Epithelial cell of proximal tubule (primary cell): ENCODE data around the gene R3HDM4. TPM values are rescaled to one million over a fixed set of nuclear protein-coding genes. Genes with fewer than 3 reads are reported as not detected.

Source experiments
- DNase-seq: peaks from one replicate; pipeline ENCODE4 v3.0.0-alpha.2; 2011; ENCODE audit warnings: low read depth
- H3K4me3 ChIP-seq: 2 replicates; pipeline ENCODE4 v1.5.1; 2011; ENCODE audit warnings: low read depth, mild to moderate bottlenecking, low read length
- total RNA-seq: library from RNA; depleted of rRNA; stranded (reverse); fragments of >200 nt; gene quantifications from 2 replicates; pipeline ENCODE4 v1.2.3, GENCODE V29; 2015
- TF ChIP-seq, protein P1 (sequence below): conservative IDR thresholded peaks from 2 replicates; pipeline ENCODE4 v1.5.1; 2012; ENCODE audit warnings: low read depth, mild to moderate bottlenecking, low read length

The R3HDM4 gene
- total RNA-seq, 1 donor from 2014 or later = 49.8 TPM

DNA sequence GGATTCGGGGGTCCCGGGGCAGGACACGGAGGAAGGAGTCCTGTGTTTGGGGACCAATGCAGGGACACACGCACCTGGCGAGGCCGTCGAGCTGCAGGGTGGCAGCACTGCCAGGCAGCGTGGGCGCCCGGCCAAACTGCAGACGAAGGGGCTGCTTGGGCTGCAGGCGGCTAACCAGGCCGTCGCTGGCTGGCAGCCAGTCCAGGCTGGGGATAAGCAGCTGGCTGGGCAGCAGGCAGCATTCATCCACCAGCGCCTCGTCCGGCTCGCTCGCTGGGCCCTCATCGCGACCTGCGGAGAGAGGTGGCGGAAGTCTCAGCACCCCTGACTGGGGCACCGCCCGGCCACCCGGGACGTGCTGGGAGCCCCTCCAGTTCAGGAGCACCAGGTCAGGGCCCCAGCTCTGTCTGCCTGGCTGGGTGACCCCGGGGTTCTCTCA, 42.0 kb downstream of the R3HDM4 start:
- DNase-seq = no peak
- H3K4me3 ChIP-seq = no peak overlapping the region
- TF ChIP-seq, protein P1, sequence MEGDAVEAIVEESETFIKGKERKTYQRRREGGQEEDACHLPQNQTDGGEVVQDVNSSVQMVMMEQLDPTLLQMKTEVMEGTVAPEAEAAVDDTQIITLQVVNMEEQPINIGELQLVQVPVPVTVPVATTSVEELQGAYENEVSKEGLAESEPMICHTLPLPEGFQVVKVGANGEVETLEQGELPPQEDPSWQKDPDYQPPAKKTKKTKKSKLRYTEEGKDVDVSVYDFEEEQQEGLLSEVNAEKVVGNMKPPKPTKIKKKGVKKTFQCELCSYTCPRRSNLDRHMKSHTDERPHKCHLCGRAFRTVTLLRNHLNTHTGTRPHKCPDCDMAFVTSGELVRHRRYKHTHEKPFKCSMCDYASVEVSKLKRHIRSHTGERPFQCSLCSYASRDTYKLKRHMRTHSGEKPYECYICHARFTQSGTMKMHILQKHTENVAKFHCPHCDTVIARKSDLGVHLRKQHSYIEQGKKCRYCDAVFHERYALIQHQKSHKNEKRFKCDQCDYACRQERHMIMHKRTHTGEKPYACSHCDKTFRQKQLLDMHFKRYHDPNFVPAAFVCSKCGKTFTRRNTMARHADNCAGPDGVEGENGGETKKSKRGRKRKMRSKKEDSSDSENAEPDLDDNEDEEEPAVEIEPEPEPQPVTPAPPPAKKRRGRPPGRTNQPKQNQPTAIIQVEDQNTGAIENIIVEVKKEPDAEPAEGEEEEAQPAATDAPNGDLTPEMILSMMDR = no peak

DNA sequence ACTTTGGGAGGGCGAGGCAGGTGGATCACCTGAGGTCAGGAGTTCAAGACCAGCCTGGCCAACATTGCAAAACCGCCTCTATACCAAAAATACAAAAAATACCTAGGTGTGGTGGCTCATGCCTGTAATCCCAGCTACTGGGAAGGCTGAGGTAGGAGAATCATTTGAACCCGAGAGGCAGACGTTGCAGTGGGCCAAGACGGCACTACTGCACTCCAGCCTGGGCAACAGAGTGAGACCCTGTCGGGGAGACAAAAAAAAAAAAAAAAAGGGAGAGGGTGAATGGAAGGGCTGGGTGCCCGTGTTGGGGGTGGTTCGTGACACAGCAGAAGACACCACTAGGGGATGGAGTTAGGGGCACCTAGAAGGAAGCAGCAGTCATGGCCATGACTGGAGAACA, 42.7 kb downstream of the R3HDM4 start:
- no peak overlapping the region for H3K4me3 ChIP-seq
- DNase-seq = no peak
- TF ChIP-seq, protein P1 = no peak

DNA sequence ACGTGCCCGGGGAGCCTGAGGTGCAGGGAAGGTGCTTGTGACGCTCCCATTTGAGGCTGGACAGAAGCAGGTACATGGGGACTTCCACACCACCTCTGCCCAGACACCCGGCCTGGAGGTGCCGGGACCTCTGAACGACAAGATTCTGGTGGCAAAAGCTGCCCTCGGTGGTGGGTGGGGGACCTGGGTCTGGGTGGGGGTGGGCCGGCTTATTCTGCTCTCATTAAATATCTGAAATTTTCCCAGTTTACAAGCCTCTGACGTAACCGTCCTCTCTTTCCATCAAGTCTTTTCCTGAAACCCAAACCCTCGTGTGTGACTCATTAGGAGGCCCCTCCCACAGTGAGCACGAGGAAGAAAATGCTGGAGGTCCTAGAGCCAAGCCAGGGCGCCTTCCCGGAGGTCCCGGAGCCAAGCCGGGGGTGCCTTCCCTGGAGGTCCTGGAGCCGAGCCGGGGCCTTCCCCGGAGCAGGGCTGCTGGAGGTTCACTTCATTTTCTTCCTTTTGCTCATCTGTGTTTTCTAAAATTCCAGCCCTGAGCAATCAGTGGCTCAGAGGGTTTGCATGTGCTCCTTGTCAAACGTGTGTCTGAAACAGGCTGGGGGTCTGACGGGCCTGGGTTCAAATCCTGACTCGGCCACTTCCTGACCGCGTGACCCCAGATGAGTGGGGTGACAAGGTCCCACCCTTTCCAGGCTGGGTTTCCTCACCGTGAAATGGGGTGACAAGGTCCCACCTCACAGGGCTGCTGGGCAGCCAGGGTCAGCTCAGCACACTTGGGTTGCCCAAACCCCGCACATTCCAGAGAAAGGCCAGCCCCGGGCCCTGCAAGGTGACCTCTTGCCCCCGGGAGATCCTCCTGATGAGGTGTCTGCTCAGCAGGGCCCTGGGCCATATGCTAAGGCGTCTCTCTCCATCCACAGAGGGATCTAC, 43.5 kb downstream of the R3HDM4 start:
- H3K4me3 ChIP-seq = no peak overlapping the region
- TF ChIP-seq, protein P1 = no peak
- DNase-seq = no peak

DNA sequence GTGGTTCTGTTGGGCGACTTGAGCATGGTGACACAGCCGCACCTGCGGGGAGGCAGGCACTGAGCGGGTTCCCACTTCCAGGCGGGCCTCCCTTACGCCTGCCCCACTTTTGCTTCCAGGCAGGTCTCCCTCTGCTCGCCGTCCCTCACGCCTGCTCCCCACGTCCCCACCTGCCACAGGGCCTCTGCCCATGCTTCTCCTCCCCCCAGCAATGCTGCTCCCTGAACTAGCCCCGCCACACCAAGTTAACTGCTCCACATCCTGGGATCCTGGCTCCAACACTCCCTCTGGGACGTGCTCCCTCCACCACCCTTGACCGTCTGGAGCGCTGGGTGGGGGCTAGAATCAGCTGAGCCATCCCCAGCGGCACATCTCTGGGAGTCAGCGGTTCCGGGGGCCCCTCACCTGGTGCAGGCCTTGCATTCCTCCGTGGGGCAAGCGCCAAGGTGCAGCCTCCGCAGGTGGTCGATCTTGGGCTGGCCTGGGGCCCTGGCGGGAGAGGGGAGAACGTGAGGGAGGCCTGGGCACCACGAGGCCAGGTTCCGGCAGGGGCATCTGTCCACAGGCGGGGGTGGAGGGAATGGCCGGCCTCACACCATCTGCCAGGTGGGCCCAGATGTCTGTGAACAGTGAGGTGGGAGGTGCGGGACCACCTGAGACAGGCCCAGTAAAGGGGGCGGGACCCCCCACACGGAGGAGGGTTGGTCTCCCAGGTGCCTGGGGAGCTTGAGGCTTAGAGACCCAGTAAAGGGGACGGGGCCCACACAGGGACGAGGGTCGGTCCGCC, 44.4 kb downstream of the R3HDM4 start:
- TF ChIP-seq, protein P1 = no peak
- H3K4me3 ChIP-seq = no peak overlapping the region
- DNase-seq = no peak

DNA sequence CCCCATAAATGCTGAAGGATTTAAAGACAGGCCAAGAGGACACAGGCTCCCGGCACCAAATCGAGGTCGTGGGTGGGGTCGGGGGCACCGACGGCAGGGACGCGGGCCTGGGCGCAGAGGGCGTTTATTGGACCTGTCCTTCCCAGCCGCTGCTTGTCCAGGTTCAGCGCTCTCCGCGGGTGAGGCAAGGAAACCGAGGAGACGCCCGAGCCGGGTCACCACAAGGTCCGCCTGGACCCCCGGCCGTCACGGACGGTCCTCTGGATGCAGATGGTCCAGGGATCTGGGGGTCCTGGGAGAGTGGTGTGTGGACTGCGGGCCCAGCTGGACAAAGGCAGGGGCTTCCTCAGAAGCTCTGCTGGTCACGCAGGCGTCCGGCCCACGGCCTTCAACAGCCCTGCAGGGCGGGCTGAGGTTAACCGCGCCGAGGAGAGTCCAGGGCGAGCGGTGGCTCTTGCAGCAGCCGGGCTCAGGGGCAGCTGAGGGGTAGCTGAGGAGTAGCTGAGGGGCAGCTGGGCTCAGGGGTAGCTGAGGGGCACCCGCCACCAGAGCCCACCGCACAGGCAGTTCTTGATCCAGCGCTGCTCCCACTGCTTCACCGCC, 45.1 kb downstream of the R3HDM4 start:
- TF ChIP-seq, protein P1 = no peak
- no peak overlapping the region for H3K4me3 ChIP-seq
- no peak for DNase-seq

DNA sequence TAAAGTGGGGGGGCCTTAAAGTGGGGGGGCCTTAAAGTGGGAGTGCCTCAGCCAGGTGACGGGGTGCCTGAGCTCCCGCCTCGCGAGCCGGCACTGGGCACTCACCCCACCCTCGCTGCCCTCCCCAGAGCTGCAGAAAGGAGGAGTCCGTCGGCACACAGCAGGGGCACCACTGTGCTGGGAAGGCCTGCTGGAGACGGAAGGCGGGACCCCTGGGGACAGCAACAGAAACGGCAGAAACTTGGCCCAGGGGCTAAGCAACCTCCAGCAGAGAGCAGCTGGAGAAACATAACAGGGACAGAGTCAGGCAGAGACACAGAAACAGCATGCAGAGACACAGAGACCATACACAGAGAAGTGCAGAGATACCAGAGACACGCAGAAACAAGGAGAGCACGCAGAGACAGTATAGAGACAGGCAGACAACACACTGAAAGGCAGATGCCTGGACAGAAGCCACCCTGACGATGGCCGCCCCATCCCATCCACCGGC, 45.7 kb downstream of the R3HDM4 start:
- TF ChIP-seq, protein P1 = no peak
- DNase-seq = no peak
- no peak overlapping the region for H3K4me3 ChIP-seq
